ENCODE results near the gene PSMA1.

DNA sequence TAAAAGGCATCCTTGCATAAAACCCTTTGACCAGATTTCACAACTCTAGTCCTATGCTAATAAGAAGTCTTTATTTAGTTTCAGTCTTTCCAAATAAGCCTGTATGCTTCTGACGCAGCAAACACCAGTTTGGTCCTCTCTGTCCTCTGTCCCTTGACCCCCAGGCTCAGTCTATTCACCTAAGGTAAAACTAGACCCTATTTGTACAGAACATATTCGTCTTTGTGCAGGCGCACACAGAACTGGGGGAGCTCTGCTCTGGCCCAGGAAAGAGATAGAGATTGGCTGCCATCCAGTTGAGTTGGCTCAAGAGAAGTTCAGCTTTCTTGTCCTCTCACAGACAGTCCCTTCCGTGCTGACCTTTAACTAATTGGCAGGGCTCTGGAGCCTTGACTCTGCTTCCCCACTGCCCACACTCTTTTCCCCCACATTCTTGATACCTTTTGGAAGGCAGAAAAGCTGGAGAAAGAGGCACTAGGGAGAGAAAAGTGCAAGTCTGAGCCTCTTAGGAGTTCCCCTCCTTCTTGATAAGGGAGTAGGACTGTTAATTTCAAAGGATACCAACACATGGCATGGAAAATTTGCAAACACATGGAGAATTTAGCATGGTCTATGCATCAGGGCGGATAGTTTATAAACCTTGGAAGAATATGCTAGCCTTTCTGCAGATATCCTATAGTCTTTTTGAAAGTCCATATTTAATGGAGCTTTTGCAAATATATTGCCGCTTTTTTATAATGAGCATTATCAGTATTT is 21.2 kb upstream of the PSMA1 start:
- TF ChIP-seq CTCF (conservative IDR thresholded peaks at IDR 0.05; ENCODE audit: low read length) (no peak), EZH2phosphoT487 (IDR thresholded peaks at IDR 0.05; ENCODE audit: borderline replicate concordance, low read depth, low read length) (no peak)

All from OCI-LY7 (cell line).